ENCODE data around the gene RELN.
"Not testable (repeated sequence)": the region's sequence is repeated elsewhere in the genome, so short reads cannot be mapped to it uniquely, and the experiment has no call there.

Gene RELN

DNA sequence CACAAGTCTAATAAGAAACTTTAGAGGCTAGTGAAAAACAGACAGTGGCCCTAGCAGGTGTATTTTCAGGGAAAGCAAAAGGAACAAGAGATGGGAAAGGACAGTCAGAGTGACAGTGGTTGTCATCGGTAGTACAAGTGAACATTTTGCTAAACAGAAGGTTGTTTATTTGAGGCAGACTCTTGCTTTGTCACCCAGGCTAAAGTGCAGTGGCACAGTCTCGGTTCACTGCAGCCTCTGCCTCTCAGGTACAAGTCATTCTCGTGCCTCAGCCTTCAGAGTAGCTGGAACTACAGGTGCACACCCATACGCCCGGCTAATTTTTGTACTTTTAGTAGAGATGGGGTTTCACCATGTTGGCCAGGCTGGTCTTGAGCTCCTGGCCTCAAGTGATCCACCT lies 195.8 kb downstream of the RELN start:
- no peak for DNase-seq

- DNase-seq: no peak
Observed at GRCh38 chr7:103791894-103792293, 197.6 kb downstream of the RELN start.

DNA sequence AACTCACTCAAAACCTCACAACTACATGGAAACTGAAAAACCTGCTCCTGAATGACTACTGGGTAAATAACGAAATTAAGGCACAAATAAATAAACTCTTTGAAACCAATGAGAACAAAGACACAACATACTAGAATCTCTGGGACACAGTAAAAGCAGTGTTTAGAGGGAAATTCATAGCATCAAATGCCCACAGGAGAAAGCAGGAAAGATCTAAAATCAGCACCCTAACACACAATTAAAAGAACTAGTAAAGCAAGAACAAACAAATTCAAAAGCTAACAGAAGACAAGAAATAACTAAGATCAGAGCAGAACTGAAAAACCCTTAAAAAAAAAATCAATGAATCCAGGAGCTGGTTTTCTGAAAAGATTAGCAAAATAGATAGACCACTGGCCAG lies 202.4 kb downstream of the RELN start:
- not testable (repeated sequence) for DNase-seq

GRCh38 chr7:103784646-103785286 lies 204.7 kb downstream of the RELN start:
- no peak for DNase-seq

- no peak for DNase-seq
Observed at GRCh38 chr7:103781409-103781808, 208.0 kb downstream of the RELN start.

- DNase-seq: not testable (repeated sequence)
Observed at GRCh38 chr7:103780561-103780960, 208.9 kb downstream of the RELN start.

GRCh38 chr7:103777440-103777839 lies 212.0 kb downstream of the RELN start:
- DNase-seq: no peak

GRCh38 chr7:103773726-103774125 lies 215.7 kb downstream of the RELN start:
- DNase-seq: no peak

- DNase-seq: no peak
Observed at GRCh38 chr7:103772171-103772773, 217.2 kb downstream of the RELN start.

DNA sequence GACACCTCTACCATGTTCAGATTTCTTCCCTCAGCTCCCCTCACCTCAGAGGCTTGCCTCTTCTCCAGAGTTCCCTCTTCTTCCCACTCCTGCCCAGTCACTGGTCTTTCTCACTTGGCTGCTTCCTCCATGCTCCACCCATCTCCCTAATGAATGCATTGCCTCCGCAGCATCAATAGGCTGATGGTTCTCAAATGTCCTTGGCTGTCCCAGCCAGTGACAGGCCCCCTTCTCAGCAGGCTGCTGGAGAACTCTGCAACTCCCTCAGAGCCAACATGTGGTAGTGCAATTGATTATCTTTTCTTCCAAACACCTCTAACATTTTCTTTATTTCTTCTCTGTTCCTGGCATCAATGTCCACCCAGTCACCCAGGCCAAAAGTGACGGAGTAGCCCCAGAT lies 218.2 kb downstream of the RELN start:
- DNase-seq: no peak

DNA sequence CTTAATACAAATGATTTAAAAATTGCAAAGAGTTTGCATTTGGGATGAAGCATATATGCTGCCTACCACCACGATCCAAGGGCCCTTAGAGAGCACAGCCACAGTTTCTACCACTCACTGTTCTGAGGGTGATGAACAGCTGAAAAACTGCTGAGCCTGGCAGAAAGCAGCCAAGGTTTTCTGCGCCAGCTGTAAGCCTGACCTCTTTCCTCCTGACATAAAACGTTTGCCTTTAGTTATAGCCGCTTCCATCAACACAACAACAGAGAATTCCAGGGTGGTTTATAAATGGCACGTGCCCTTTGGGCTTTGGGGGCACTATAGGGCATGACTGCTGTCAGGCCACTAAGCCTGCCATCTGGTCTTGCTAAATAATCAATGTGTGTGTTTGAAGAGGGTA lies 222.8 kb downstream of the RELN start:
- DNase-seq: no peak

- no peak for DNase-seq
Observed at GRCh38 chr7:103765901-103766300, 223.6 kb downstream of the RELN start.

GRCh38 chr7:103764901-103765300 lies 224.6 kb downstream of the RELN start:
- no peak for DNase-seq

- no peak for DNase-seq
Observed at GRCh38 chr7:103762877-103763276, 226.6 kb downstream of the RELN start.

GRCh38 chr7:103762065-103762760 lies 227.2 kb downstream of the RELN start:
- no peak for DNase-seq

- no peak for DNase-seq
Observed at GRCh38 chr7:103752995-103753394, 236.5 kb downstream of the RELN start.

DNA sequence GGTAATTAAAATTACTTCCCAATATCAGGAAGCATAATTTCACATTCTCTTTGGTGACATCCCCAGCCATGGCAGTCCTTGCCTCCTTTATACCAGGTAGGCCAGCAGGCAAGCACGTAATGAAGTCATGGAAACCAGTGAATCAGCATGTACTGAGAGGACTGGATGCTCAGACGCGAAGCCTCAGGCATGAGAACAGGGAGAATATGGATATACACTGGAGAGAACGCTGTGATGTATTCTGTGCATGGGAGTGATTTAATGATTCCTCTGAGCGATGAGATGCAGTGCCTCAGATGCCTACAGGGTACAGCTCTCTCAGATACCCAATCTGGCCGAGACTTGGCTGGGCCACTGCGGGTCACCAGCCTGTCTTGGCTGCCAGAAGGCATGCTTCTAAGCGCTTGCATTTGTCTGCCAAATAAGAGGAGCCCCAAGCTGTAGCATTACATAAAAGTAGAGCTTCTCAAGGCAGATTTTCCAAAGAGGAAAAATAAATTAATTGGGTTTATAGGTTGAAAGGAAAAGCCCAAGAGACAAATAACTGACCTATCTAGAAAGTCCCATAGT lies 238.1 kb downstream of the RELN start:
- peak in 3 of 51 donors; percentile 1 to 3 (median 2) for DNase-seq

GRCh38 chr7:103748680-103749079 lies 240.8 kb downstream of the RELN start:
- DNase-seq: no peak

GRCh38 chr7:103735377-103735776 lies 254.1 kb downstream of the RELN start:
- DNase-seq: no peak

DNA sequence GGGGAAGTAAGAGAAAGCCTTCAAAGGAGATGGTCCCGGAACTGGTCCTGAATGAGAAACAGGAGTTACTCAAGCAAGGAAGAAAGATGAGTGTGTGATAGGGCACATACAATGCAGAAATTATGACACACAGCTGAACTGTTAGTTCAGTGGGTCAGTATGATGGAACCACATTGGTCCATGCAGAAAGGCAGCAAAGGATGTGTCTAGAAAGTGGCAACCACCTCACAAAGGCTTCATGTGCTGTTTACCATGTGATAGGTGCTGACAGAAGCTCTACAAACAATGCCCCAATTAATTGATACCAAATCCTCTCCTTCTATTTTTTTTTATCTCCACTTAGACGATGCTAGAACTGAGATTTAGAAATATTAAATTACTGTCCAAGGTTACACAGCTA lies 258.3 kb downstream of the RELN start:
- no peak for DNase-seq

- DNase-seq: no peak
Observed at GRCh38 chr7:103729026-103729425, 260.4 kb downstream of the RELN start.

DNA sequence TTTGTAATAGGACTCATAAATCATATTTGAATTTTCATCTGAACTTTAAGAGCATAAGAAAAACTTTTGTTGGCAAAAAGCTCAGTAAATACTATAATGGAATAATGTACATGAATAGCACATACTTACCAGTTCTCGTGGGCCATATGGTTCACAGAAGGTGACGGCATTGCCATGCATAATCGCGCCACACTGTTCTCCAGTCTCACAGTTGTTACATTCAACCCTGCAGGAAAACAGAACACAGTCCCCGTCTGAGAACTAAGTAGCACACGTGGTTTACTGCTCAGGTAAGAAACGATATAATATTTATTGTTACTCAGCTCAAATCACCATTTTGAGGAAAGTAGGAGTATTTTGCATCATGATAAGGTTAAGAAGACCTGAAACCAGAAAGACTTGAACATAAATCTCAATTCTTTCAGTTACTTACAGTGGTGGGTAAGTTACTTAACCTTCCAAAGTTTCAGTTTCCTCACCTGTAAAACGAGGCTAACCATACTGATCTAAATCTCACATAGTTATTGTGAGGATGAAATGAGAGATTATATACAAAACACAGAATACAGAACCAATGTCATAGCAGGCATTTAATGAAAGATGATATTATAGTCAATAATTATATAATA lies 261.4 kb downstream of the RELN start:
- no peak for DNase-seq

Data from hypothalamus (tissue), 51 donors.